Stomach (tissue), 9 donors: ENCODE results near the gene GAN. TPM values are rescaled to one million over a fixed set of nuclear protein-coding genes. Genes with fewer than 3 reads are reported as not detected.

Experiments used
- DNase-seq, 2 donors: peaks; one replicate each; pipeline versions ENCODE4 v3.0.0 to v3.0.0-alpha.2; 2013 to 2019
- H3K27ac ChIP-seq, 5 donors: fragments of 200-600 bp in 4 of 5; sonication (generic) in 4 of 5; one replicate each; pipeline ENCODE4 v1.5.1; 2013 to 2019; ENCODE audit warnings: mild to moderate bottlenecking in 1 of 5, moderate library complexity in 1 of 5
- H3K27me3 ChIP-seq, 3 donors: fragments of 200-600 bp; sonication (generic); one replicate each; pipeline ENCODE4 v1.5.1; 2017 to 2019; ENCODE audit warnings: mixed run types in 1 of 3
- H3K36me3 ChIP-seq, 4 donors: fragments of 200-600 bp; sonication (generic); 1 replicate in 3 of 4; 2 replicates in 1 of 4; pipeline ENCODE4 v1.5.1; 2016 to 2019
- H3K4me1 ChIP-seq, 4 donors: fragments of 200-600 bp; sonication (generic); one replicate each; pipeline ENCODE4 v1.5.1; 2016 to 2019
- H3K4me3 ChIP-seq, 4 donors: fragments of 200-600 bp; sonication (generic) in 3 of 4; one replicate each; pipeline ENCODE4 v1.5.1; 2016 to 2019; ENCODE audit warnings: mild to moderate bottlenecking in 1 of 4
- H3K9me3 ChIP-seq, 4 donors: fragments of 200-600 bp; sonication (generic); one replicate each; pipeline ENCODE4 v1.5.1; 2016 to 2019
- CTCF ChIP-seq, 7 experiments: fragments of 450-650 bp in 4 of 7; fragments of 200-600 bp in 3 of 7; sonication (generic) in 3 of 7; IDR thresholded peaks; one replicate each; pipeline ENCODE4 v1.5.1; 2016 to 2019; ENCODE audit warnings: antibody characterized with exemption in 7 of 7, control low read depth in 2 of 7, mild to moderate bottlenecking in 1 of 7
- EP300 ChIP-seq: sonication (generic); formaldehyde crosslinking; IDR thresholded peaks from one replicate; pipeline ENCODE4 v1.6.1; 2017; ENCODE audit warnings: antibody characterized with exemption
- POLR2A ChIP-seq, 4 donors: fragments of 450-650 bp; IDR thresholded peaks; one replicate each; pipeline ENCODE4 v1.6.1; 2016; ENCODE audit warnings: antibody characterized with exemption in 4 of 4, control low read depth in 2 of 4, mild to moderate bottlenecking in 1 of 4, moderate library complexity in 1 of 4
- POLR2AphosphoS5 ChIP-seq, 3 donors: sonication (generic); formaldehyde crosslinking; IDR thresholded peaks; one replicate each; pipeline ENCODE4 v1.6.1; 2016; ENCODE audit warnings: antibody characterized with exemption in 3 of 3
- WGBS, 5 donors: extraction: QIAGEN DNeasy Blood & Tissue Kit in 3 of 5; methylation state at CpG; one replicate each; pipeline versions ENCODE4 v1.1.5 to v1.1.7; 2013 to 2018; 5-methylcytosine and 5-hydroxymethylcytosine counted together
- intact Hi-C: fragments of 100-400 bp; cut with DNase I; formaldehyde crosslinking; loops from one replicate; pipeline ENCODE4 v1.15.1; 2023; ENCODE audit warnings: low total_unique reads
- polyA plus RNA-seq, 3 donors: library from polyadenylated mRNA; stranded (reverse); fragments of 200-250 nt; gene quantifications; one replicate each; pipeline ENCODE4 v1.2.3, GENCODE V29; 2013
- total RNA-seq, 5 donors: library from RNA; depleted of rRNA; stranded (reverse); fragments of >200 nt; gene quantifications; one replicate each; pipeline versions ENCODE4 v1.1.0 to v1.2.3, GENCODE V29; 2014 to 2016
- donor health status: healthy with polysubstance abuse.
- donor health status: Bipolar disorder and iron deficiency.
- donor health status: healthy.

The GAN gene
- total and polyA plus RNA-seq, 8 donors, result 0.56 to 38.5 (median 7.6) TPM

- no peak for TF ChIP-seq CTCF (IDR thresholded peaks at IDR 0.05)
- TF ChIP-seq POLR2AphosphoS5 (IDR thresholded peaks at IDR 0.05), result peak in 2 of 3 donors; percentile 51 to 79
Observed at GRCh38 chr16:81277541-81278080, 37.2 kb upstream of the GAN start.

GRCh38 chr16:81278526-81278925 is 36.2 kb upstream of the GAN start:
- no peak for TF ChIP-seq CTCF (IDR thresholded peaks at IDR 0.05)
- no peak for TF ChIP-seq POLR2AphosphoS5 (IDR thresholded peaks at IDR 0.05)
- TF ChIP-seq EP300, result no peak
- TF ChIP-seq POLR2A (IDR thresholded peaks at IDR 0.05), result no peak
- H3K27ac ChIP-seq, result peak overlapping the region; percentile 67 to 85 (median 83)

More at GRCh38 chr16:81277541-81278080, 37.2 kb upstream of the GAN start:
- Histone ChIP-seq H3K9me3 (no peaks in the 10 kb centered on the region), H3K27me3 (no peaks in the 10 kb centered on the region), H3K4me3 (no peak overlapping the region), H3K36me3 (no peaks in the 10 kb centered on the region), H3K27ac (peak overlapping the region; percentile 67 to 85 (median 83)), H3K4me1 (peaks cover 22 to 33% (median 26%) of the 10 kb centered on the region in 4 donors)
- intact Hi-C loops, result no loop called here
- 31 to 55% (median 49%) methylated on average over 6 of the region's 6 CpGs for WGBS, 5 donors
- peak; percentile 82 to 85 for DNase-seq

GRCh38 chr16:81279392-81279791 is 35.4 kb upstream of the GAN start:
- 48 to 60% (median 53%) methylated on average over 4 of the region's 4 CpGs for WGBS, 5 donors
- Histone ChIP-seq H3K4me1 (peaks cover 13 to 24% (median 18%) of the 10 kb centered on the region in 4 donors), H3K27ac (peak overlapping the region in 1 of 5 donors; percentile 85), H3K4me3 (no peak overlapping the region), H3K27me3 (no peaks in the 10 kb centered on the region), H3K36me3 (no peaks in the 10 kb centered on the region), H3K9me3 (no peaks in the 10 kb centered on the region)
- intact Hi-C loops, result no loop called here
- TF ChIP-seq POLR2AphosphoS5 (IDR thresholded peaks at IDR 0.05) (no peak), CTCF (IDR thresholded peaks at IDR 0.05) (no peak), EP300 (no peak), POLR2A (IDR thresholded peaks at IDR 0.05) (no peak)
- DNase-seq, result no peak

More at GRCh38 chr16:81278526-81278925, 36.2 kb upstream of the GAN start:
- 92 to 98% (median 97%) methylated on average over 4 of the region's 4 CpGs for WGBS, 5 donors
- DNase-seq, result no peak
- Histone ChIP-seq H3K27me3 (no peaks in the 10 kb centered on the region), H3K9me3 (no peaks in the 10 kb centered on the region), H3K36me3 (no peaks in the 10 kb centered on the region), H3K4me3 (no peak overlapping the region), H3K4me1 (peaks cover 18 to 27% (median 24%) of the 10 kb centered on the region in 4 donors)
- intact Hi-C loops, result no loop called here

GRCh38 chr16:81280393-81280792 is 34.4 kb upstream of the GAN start:
- H3K4me1 ChIP-seq, result peaks cover 3 to 16% (median 9%) of the 10 kb centered on the region in 4 donors
- intact Hi-C loops, result no loop called here
- no peak overlapping the region for H3K27ac ChIP-seq
- WGBS, 5 donors, result 28 to 47% (median 39%) methylated on average over 3 of the region's 3 CpGs
- TF ChIP-seq EP300, result no peak
- no peaks in the 10 kb centered on the region for H3K9me3 ChIP-seq
- no peaks in the 10 kb centered on the region for H3K27me3 ChIP-seq
- no peak overlapping the region for H3K4me3 ChIP-seq
- no peaks in the 10 kb centered on the region for H3K36me3 ChIP-seq
- no peak for DNase-seq

- no peaks in the 10 kb centered on the region for H3K9me3 ChIP-seq
- TF ChIP-seq EP300 (no peak), CTCF (IDR thresholded peaks at IDR 0.05) (no peak), POLR2A (IDR thresholded peaks at IDR 0.05) (no peak), POLR2AphosphoS5 (IDR thresholded peaks at IDR 0.05) (no peak)
Observed at GRCh38 chr16:81283044-81283443, 31.7 kb upstream of the GAN start.

More at GRCh38 chr16:81283044-81283443, 31.7 kb upstream of the GAN start:
- H3K36me3 ChIP-seq, result no peaks in the 10 kb centered on the region
- H3K4me3 ChIP-seq, result no peak overlapping the region
- H3K4me1 ChIP-seq, result peaks cover 0 to 2% (median under 1%) of the 10 kb centered on the region in 4 donors
- H3K27me3 ChIP-seq, result no peaks in the 10 kb centered on the region
- no peak overlapping the region for H3K27ac ChIP-seq
- intact Hi-C loops, result no loop called here
- no peak for DNase-seq
- 89 to 97% (median 95%) methylated on average over 3 of the region's 3 CpGs for WGBS, 5 donors
